NCI-H2081 treated with DMSO at 0.1 percent for 48 hours (cell line): ENCODE data around the gene RABGAP1L.
"Not testable (repeated sequence)": the region's sequence is repeated elsewhere in the genome, so short reads cannot be mapped to it uniquely, and the experiment has no call there.

Experiments
- DNase-seq: peaks from one replicate; lab custom pipeline; 2025; lab: John Stamatoyannopoulos, UW

The RABGAP1L gene

DNA sequence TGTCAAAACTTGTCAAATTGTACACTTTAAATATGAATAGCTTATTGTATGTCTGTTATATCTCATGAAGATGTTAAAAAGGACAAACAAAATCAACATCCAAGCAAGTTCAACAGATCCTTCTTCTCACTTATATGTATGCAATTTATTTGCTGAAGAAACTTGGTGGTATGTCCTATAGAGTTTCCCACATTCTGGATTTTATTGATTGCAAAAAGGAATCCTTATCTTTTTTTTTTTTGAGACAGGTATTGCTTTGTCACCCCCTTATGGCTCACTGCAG, 5.6 kb upstream of the RABGAP1L start:
- DNase-seq, result no peak

DNA sequence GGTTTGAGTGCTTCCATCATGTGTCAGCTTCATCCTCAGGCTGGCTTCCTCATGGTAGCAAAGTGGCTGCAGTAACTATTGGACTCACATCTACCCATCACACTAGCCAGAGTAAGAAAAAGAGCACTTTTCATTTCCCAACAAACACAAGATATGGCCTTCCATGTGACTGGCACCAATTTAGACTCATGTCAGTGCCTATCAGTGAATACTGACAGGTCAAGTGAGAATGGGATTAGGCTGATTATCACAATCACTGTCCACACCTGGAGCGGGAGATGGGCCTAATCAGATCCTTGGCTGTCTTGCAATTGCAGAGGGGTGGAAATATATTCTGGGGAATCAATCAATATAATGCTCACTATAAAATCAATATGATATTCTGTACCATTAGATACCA, 2.9 kb upstream of the RABGAP1L start:
- DNase-seq, result no peak

DNA sequence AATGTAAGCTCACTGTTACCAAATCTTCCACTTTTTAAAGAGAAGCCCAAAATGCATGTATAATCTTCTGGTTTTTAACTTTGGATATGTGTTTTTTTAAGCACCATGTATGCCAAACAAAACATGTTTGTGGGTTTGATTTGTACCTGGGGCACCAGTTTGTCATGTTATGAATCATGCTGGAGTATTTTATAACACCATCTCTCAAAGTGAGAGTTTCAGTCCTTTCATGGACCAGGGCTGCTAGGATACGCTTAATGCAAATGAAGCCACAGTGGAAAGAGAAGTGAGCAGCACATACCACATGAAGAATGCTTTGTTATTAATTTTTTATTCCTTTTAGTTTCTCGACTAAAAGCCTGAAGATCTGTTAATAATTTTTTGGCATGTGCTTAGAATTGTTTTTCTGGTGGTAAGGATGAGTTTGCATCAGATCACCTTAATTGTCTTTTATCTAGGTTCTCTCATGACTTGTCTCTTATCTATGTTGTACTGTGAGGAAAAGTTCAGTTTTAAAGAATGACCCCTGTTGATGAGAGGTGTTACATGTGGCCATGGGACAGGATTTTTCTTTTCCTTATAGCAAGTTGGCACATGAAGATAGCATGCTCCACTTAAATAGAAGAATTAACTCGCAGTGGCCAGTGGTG, 2.0 kb upstream of the RABGAP1L start:
- DNase-seq, result no peak

DNA sequence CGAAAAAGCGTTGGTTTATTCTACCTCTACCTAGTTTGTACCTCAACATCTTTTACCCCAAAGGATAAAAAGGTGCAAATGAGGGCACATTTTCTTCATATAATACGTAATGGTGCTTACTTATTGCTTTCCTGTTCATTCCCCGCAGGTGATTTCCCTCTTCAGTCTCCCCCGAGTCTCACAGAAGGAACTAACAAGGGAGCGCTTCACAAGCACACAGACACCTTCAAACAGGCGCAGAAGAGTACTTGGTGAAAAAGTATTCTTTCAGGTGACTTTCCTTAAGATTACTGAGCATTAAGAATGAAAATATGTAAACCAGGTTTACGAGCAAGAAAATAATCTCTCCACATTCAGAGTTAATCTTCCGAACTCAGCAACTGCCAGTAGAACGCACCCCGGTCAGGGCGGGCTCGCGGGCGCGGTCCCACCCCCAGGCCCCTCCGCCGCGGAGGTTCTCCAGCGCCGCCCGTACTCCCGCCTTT, 511 bp upstream of the RABGAP1L start:
- no peak for DNase-seq

DNA sequence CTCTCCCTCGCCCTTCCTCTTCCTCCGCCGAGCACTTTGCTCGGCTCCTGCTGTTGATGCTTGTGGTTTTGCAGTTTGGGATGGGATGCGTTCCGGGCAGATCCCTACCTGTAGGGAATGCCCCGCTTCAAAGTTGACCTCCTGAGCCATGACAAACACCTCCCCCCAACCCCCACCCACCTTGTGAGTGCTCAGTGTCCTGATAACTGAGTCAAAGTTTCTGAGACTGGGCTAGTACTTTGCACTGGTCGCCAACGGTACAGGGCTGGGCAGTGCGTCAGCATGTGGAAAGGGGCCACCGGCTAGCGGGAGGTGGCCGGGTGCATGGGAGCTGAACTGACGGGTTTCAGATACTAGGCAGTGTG, 771 bp downstream of the RABGAP1L start:
- DNase-seq, result no peak

DNA sequence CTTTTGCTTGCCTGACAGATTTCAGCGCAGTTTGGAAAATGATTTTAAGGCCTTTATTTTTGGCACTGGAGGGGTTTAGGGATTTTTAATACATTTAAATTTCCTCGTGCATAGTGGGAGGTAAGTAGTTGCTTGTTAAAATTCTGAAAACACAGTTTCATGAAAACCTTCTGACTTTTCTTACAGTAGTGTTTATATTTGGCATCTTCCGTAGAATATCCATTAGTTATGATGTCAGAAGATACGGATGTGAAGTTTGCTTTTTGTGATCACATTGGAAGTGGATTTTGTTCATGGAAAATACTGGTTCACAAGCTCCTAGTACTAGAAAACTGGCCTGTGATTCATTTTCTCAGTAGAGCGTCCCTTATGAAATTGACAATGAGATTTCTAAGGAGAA, 1.3 kb downstream of the RABGAP1L start:
- no peak for DNase-seq

DNA sequence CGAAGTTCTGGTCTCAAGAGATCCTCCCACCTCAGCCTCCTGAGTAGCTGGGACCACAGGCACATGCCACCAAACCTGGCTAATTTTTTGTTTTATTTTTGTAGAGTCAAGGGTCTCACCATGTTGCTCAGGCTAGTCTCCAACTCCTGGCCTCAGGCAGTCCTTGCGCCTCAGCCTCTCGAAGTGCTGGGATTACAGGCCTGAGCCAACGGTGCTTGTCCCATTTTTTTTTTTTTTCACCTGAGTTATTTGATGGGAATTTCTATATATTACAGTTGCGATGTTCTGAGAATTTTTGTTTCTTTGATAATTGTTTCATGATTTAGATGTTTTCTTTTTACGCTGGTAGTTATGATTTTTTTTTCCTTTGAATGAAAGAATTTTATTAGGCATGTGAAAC, 2.5 kb downstream of the RABGAP1L start:
- DNase-seq, result no peak

DNA sequence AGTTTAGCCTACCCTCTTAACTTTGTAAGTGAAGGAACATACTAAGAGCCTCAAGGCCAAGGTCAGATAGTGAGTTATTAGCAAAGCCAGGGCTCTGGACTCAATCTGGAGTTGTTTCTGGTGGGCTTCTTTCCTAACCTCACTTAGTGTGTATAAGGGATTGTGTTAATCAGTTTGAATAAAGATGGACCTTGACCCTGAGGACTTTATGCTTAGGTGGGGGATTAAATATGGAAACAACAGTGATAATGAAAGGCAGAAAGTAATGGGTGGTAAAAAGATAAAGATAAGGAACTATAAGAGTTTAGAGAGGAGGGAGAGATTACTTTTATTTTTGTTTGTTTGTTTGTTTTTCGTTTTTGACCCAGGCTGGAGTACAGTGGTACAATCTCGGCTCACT, 5.5 kb downstream of the RABGAP1L start:
- DNase-seq, result no peak

DNA sequence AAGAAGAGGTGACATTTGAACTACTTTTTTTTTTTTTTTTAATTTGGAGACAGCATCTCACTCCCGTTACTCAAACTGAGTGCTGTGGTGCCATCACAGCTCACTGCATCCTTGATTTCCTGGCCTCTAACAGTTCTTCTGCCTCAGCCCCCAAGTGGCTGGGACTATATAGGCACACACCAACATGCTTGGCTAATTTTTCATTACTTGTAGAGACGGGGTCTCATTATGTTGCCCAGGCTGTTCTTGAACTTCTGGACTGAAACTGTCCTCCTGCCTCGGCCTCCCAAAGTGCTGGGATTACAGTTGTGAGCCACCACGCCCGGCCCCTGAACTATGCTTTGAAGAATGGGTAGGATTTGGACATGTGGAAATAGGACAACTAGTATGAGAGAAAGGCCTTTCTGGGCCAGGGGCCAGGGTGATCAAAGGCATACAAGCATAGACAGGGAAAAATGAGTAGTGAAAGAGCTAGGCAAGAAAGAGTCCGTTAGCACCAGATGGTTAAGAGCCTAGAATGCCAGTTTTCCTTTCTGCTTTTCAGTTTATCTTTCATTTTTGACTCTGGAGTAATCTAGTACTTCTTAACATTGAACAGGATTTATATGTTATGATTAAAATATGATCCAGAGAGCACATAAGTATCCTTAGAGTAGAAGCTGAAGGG, 6.3 kb downstream of the RABGAP1L start:
- DNase-seq, result no peak

DNA sequence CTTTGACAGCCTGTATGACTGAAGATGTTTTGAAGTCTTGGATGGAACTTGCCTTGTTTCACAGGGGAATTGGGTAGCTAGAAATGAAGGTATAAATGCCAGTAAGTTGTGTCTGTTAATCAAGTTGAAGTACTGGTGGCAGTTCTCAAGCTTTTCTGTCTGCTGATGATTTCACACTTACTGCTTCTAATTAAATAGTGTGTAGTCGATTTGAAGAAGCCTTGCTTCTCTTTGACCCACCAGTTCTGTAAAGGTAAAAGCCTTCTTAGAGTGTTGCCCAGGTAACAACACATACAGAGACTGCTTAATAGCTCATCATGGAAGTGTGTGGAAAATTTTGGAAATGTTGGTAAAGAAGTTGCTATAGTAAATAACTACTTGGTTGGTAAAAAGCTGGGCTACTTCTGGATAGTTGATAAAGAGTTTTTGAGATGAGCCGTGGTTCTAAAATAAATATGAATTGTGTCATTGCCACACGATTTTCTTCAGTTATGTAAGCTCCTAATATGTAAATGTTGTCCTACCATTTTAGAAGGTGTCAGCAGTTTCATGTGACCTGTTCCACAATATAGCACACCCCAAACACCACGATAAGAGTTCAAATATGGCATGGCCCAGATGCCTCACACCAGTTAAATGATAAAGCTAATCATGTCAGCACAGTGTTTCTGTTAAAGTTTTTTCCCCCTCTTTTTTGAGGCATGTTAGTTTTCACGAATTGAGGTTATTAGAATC, 7.4 kb downstream of the RABGAP1L start:
- no peak for DNase-seq

DNA sequence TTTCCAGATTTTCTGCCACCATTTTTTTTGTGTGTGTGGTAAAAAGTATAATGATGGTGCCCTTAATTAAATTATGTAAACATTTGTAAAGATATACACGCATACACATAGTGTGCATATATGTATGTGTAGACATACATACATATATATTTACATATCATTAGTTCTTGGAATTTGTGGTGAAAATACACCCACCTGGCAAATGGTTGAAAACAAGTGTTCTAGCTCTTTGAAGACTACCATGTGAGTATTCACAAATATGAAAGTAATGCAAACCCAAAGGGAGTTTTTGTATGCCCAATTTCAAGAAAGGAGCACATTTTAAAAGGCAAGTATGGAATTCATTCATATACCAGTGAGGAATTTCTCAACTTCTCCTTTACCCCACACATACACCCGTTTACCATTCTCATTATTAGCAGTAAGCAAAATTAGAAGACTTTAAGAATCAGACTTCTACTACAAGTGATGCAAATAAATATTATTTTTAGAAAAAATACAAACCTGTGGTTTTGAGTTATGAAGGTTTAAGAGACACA, 8.0 kb downstream of the RABGAP1L start:
- DNase-seq, result no peak

DNA sequence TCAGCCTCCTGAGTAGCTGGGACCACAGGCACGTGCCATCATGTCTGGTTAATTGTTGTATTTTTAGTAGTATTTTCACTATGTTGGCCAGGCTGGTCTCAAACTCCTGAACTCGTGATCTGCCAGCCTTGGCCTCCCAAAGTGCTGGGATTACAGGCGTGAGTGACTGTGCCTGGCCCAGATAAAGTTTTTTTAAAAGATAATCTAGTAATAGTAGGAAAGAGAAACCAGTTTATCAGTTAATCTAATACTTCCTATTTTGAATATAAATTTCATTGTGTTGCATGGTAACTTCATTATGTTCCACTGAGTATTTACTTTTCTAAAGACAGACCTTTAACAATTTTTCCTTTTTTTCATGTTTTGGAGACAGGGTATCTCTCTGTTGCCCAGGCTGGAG, 10.0 kb downstream of the RABGAP1L start:
- no peak for DNase-seq

DNA sequence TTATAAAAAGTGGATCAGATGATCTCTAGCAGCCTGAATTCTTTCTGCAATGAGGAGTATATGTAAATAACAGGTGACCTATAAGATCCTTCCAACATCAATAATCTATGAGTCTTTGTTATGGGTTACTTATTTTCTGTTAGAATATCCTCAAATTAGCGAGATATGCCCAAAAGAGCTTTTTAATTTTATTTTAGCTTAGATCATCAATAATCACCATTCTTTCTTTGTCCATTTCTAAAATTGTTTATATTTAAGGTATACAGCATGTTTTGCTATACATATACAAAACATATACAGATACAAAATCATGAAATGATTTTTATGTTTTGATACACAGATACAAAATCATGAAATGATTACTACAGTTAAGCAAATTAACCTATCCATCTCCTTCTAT, 11.8 kb downstream of the RABGAP1L start:
- DNase-seq, result no peak

DNA sequence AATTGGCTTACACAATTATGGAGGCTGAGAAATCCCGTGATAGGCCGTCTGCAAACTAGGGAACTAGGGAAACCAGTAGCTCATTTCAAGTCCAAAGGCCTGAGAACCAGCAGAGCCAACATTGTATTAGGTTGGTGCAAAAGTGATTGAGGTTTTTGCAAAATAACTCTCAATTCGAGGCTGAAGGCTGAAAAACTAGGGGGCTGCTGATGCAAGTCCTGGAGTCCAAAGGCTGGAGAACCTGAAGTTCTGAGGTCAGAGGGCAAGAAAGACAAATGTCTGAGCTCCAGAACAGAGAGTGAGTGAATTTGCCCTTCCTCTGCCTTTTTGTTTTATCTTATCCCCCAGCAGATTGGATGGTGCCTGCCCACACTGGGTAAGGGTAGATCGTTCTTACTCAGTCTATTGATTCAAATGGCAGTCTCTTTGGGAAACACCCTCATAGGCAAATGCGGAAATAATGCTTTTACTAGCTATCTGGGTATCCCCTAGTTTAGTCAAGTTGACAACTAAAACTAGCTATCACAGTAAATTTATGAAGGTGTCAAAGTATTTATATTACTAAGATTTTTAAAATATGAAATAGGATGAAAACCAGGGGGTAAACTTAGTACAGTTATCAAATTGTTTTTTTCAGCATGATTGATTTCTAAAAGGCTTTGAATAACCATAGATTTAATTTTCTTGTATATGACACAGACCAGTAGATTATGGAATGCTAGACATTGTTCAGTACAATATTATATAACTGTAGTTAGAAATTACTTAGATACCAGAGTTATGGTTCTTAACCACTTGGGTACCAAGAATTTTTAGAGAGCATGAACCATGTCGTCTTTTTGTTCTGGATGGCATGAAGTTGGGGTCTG, 15.4 kb downstream of the RABGAP1L start:
- DNase-seq, result no peak

DNA sequence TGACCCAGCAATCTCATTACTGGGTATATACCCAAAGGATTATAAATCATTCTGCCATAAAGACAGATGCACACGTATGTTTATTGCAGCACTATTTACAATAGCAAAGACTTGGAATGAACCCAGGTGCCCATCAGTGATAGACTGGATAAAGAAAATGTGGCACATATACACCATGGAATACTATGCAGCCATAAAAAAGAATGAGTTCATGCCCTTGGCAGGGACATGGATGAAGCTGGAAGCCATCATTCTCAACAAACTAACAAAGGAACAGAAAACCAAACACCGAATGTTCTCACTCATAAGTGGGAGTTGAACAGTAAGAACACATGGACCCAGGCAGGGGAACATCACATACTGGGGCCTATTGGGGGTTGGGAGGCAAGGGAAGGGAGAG, 19.1 kb downstream of the RABGAP1L start:
- not testable (repeated sequence) for DNase-seq

DNA sequence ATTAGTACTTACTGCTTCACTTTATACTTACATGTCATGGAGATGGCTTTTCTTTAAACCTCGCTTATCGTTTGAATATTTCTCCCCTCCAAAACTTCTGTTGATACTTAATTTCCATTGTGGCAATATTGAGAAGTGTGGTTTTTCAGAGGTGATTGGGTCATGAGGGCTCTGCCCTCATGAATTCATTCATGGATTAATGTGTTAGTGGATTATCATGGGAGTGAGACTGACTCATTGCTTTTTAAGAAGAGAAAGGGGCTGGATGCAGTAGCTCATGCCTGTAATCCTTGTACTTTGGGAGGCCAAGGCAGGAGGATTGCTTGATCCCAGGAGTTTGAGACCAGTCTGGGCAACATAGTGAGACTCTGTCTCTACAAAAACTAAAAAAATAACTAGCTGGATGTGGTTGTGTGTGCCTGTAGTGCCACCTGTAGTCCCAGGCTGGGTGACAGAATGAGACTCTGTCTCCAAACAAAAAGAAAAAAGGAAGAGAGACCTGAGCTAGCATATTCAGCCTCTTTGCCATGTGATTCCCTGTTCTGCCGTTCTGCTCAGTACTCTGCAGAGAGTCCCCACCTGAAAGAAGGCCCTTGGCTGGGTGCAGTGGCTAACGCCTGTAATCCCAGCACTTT, 30.2 kb downstream of the RABGAP1L start:
- DNase-seq, result no peak

DNA sequence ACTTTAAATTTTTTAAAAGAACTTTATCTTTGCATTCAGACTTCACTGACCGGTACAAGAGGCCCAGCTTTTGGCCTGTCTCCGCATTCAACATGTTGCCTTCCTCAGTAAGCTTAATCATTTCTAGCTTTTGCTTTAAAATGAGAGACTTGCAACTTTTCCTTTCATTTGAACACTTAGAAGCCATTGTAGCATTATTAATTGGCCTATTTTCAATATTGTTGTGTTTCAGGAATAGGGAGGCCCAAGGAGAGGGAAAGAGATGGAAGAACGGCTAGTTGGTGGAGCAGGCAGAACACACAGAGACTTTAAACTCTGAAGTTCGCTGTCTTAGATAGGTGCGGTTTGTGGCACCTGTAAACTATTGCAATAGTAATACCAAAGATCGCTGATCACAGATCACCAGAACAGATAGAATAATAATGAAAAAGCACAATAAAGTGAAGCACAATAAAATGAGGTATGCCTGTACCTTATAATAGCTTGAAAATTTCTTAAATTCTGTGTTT, 31.4 kb downstream of the RABGAP1L start:
- DNase-seq, result no peak

DNA sequence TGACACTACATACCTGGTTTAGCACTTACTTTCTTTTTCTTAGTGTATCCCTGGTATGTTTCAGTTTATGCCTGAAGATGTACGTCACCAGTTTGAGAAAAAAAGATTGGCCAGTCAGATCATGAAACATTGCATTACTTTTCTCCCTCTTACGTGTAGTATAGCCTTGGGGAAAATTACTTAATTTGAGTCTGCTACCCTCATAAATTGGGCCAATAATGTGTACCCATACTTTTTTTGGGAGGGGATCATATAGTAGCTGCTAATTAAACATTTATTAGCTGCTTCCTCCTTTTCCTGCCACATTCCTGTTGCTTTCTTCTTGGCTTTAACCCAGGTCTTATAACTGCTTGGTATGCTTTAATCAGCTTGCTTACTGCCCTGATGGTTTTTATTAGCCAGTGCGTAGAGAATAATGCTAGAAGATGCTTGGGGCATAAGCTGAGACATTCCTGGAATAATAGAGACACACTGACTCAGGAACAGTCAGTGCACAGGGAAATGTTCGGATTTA, 32.1 kb downstream of the RABGAP1L start:
- no peak for DNase-seq

DNA sequence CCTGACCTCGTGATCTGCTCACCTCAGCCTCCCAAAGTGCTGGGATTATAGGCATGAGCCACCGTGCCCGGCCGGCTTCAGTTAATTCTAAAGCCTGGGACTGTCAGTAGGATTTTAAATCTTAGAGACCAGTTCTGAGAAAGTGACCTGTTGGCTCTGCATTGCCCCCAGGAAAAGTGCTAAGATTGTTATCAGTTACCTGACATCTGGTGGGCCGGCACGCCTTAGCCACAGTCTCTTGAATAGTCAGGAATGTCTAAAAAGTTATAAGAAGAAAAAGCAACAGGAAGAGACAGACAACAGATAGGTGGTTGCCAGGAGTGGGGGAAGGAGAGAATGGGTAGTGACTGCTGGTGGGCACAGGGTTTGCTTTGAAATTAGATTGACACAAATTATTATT, 35.1 kb downstream of the RABGAP1L start:
- DNase-seq, result no peak

DNA sequence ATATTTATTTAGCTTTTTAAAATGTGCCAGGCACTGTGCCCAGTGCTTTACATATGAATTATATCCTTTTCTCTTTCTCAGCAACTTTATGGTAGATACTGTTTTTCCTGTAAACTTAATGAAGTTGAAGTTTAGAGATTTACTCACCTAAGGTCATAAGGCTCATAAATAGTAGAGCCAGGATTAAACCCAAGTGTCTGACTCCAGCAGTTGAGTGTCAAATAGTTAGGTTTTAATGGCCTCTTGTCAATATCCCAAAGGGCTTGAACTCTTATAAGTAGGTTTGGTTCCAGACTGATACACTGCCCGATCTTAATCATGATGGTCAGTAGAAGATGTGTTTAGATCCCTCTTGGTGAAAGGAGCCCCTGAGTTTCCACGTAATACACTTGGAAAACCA, 37.8 kb downstream of the RABGAP1L start:
- DNase-seq, result no peak

DNA sequence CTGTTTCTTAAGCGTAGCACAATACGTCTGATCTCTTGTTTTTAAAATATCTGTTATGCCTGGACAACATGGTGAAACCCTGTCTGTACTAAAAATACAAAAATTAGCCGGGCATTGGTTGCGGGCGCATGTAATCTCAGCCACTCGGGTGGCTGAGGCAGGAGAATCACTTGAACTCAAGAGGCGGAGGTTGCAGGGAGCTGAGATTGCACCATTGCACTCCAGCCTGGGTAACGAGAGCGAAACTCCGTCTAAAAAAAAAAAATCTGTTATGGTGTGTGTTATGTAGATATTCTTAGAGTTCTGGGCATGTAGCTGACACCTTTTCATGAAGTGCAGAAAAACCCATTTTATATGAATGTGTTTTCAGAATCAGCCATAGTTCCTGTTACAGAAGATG, 38.2 kb downstream of the RABGAP1L start:
- no peak for DNase-seq
